ENCODE measurements around the gene MRTFA. TPM values are rescaled to one million over a fixed set of nuclear protein-coding genes. Genes with fewer than 3 reads are reported as not detected.
"Not testable (repeated sequence)": the region's sequence is repeated elsewhere in the genome, so short reads cannot be mapped to it uniquely, and the experiment has no call there.

Gene MRTFA
- polyA plus RNA-seq (ENCODE audit: insufficient read length) = 35.9 TPM

- DNase-seq = peak; percentile 100
These were observed at the start of gene MRTFA for GRCh38 chr22:40636380-40637182. MRTFA (minus strand) TSS chr22:40636719.

- no peak for DNase-seq
These were observed 48.9 kb upstream of the MRTFA start for GRCh38 chr22:40685406-40685805.

GRCh38 chr22:40684728-40685127 lies 48.2 kb upstream of the MRTFA start:
- no peak for DNase-seq

GRCh38 chr22:40681451-40681850 lies 44.9 kb upstream of the MRTFA start:
- DNase-seq = no peak

GRCh38 chr22:40680819-40681183 lies 44.3 kb upstream of the MRTFA start:
- DNase-seq = no peak

GRCh38 chr22:40679964-40680818 lies 43.7 kb upstream of the MRTFA start:
- DNase-seq = no peak

- no peak for DNase-seq
These were observed 42.9 kb upstream of the MRTFA start, which contains the start of gene MCHR1 for GRCh38 chr22:40679249-40679963. MCHR1 (plus strand) TSS chr22:40679484; CDS start chr22:40679653, 169 bp downstream.

- DNase-seq = no peak
These were observed 42.2 kb upstream of the MRTFA start for GRCh38 chr22:40678493-40679248.

GRCh38 chr22:40676644-40677043 lies 40.1 kb upstream of the MRTFA start:
- DNase-seq = no peak

- DNase-seq = not testable (repeated sequence)
These were observed 39.6 kb upstream of the MRTFA start for GRCh38 chr22:40676166-40676565.

- no peak for DNase-seq
These were observed 37.8 kb upstream of the MRTFA start for GRCh38 chr22:40674274-40674673.

GRCh38 chr22:40673017-40673416 lies 36.5 kb upstream of the MRTFA start:
- DNase-seq = no peak

GRCh38 chr22:40671796-40672360 lies 35.4 kb upstream of the MRTFA start:
- DNase-seq = no peak

GRCh38 chr22:40671369-40671768 lies 34.9 kb upstream of the MRTFA start:
- no peak for DNase-seq

GRCh38 chr22:40670058-40670457 lies 33.5 kb upstream of the MRTFA start:
- no peak for DNase-seq

- no peak for DNase-seq
These were observed 32.3 kb upstream of the MRTFA start for GRCh38 chr22:40668611-40669411.

- peak; percentile 82 for DNase-seq
These were observed 29.8 kb upstream of the MRTFA start for GRCh38 chr22:40666151-40666848.

GRCh38 chr22:40665312-40665711 lies 28.8 kb upstream of the MRTFA start:
- DNase-seq = peak; percentile 67

- DNase-seq = no peak
These were observed 25.2 kb upstream of the MRTFA start for GRCh38 chr22:40661671-40662070.

GRCh38 chr22:40660730-40661129 lies 24.2 kb upstream of the MRTFA start:
- DNase-seq = no peak

Measured in hindlimb muscle (tissue), 1 donor.